NCI-H748 (cell line): ENCODE results near the gene SMAD7.
"Not testable (repeated sequence)": the region's sequence is repeated elsewhere in the genome, so short reads cannot be mapped to it uniquely, and the experiment has no call there.

Experiments used
- DNase-seq: peaks from one replicate; lab custom pipeline; 2025; ENCODE audit not compliant: unreplicated experiment; lab: John Stamatoyannopoulos, UW

SMAD7 gene

DNA sequence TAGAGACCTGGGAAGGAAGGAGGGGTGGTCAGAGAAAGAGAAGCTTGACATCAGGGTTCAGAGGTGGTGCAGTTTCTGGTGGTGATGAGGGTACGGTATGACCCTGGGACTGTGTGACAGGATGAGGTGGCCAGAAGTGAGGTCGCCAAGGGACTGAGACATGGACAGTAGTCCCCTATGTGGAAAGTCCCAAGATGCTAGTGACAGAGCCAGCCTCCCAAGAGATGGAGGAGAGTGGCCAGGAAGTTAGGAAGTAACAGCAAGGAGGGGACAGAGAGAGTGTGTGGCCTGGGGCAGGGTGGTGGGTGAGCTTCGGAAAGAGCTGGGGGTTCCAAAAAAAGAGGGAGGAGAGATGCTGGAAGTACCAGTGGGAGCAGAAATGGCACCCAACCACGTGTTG, 66.0 kb downstream of the SMAD7 start:
- no peak for DNase-seq

DNA sequence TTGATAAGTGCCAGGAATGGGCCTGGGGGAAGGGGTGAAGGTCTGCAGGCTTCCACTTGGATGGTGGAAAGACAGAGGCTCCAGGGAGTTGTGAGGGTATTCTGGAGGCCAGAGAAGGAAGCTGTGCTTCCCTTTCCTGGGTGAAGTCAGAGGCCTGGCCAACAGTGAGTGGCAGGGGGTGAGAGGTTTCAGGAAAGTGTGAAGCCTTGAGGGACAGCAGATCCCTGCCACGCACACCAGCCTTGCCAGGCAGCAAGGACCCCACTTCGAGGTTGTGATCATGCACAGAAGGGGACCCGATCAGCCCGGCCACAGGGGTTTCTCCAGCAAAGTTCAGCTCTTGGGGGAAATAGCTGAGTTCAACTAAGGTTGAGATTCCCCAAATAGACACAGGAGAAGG, 66.5 kb downstream of the SMAD7 start:
- no peak for DNase-seq

DNA sequence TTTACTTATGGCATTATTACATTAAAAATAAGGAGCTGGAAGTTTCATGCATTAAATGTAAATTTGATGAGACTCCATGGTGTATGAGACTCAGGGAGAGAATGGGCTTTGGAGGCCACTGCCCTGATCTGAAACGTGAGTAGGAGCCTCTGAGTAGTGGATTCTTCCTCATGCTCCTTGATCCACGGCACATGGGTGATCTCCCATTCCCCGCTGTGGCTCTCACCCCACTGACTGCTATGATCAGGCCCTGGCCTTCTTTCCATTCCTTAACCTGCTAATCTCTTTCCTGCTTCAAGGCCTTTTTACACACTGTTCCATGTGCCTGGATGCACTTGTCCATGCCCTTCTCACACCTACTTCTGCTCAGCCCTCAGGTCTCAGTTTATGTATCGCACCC, 68.4 kb downstream of the SMAD7 start:
- no peak for DNase-seq

DNA sequence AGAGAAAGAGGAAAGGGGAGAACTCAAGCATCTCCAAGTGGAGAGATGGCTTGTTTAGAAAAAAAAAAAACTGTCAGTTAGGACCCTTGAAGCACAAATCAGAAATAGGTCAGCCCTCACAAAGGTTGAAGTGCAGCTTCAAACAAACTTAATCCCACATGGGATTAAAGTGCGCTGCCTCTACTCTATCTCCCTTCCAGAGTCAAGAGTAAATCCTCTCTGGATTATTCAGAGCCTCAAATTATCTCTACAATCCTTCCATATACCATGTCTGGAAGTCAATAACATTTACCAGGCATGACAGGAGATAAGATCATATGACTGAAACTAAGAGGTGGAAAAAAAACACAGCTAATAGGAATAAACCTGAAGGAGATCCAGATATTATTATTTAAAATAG, 69.8 kb downstream of the SMAD7 start:
- no peak for DNase-seq

DNA sequence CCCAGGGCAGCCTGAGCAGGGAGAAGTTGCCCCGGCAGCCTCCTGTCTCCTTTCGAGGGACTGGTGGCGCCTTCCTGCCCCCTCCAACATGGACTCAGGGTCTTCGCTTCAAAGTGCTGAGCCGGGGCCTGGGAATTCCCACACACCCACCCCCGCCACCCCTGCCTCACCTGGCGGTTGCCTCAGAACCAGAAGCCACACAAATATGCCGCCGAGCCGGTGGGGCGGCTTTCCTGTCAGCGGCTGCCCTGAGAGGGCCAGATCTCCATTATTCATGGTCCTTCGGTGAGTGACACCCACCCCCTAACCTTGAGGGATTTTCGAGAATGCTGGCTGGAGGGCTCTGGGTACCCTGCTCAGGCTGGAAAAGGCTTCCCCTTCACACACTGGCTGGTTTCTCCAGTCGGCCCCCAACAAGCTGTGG, 71.7 kb downstream of the SMAD7 start:
- no peak for DNase-seq

DNA sequence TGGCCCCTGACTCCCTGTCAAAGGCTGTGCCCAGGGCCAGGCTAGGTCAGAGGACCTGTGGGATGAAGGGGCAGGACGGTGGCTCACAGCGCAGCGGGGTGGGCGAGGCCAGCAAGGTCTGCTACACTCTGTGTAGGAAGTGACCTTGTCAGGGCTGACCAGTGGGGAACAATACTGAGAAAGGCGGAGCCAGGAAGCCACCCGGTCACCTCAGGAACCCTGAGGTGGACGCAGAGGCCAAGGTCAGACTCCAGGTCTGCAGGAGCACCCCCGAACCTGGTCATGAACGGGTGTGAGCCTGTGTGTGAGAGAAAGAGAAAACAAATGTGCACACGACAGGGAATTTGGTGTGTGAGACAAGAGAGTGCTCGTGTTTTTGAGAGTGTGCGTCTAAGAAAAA, 72.3 kb downstream of the SMAD7 start:
- DNase-seq: no peak

DNA sequence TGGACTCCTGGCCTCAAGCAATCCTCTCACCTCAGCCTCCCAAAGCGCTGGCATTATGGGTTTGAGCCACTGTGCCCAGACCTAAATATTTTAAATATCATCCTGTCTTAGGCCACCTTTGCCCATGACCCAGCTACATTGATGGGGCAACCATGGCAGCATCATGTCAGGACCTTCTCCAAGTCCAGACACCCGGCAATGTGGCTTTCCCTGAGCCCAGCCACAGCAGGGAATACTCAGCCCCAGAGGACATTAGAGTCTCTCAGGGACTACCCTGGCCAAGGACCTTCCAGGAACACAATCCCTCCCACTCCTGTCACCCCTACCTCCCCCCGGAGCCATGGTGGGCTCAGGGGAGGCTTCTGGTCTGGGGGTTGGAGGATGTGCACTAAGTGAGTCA, 72.8 kb downstream of the SMAD7 start:
- no peak for DNase-seq

DNA sequence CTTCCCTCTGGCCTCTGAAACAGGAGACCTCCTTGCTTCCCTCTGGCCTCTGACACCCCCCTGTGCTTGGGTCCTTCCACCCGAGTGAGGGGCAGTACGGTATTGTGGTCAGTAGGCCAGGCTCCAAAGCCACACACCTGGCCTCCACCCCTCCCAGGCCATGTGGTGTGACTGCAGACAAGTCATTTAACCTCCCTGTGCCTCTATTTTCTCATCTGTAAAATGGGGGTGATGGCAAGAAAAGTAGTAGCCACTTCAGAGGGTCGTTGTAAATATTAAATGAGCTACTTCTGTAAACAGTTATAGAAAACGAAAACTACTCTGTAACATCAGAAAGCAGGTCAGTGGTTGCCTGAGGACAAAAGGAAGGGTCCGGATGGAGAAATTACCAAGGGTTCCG, 74.2 kb downstream of the SMAD7 start:
- no peak for DNase-seq

DNA sequence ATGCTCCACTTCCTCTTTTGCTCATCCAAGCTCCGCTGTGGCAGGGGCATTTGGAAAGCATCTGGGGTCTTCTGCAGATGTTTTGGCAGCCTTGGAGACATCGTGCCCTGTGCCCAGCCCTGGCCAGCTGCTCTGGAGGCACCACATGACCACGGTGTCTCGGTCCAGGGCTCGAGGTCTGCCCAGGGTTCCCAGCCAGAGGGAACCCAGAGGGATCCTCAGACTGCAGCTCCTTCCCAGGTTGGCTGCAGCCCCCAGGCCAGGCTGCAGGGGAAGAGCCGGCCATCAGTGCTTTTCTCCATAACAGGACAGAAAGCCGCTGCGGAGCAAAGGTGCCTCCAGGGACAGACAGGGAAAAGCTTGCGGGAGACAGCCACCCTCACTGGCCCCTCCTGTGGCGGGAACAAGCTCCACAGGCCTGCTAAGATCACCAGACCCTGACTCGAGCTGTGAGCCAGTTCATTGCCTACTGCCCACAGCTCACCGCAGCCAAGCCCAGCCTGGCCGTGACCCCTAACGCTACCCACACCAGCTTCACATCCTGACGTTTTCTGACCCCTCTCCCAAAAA, 74.7 kb downstream of the SMAD7 start:
- DNase-seq: no peak

DNA sequence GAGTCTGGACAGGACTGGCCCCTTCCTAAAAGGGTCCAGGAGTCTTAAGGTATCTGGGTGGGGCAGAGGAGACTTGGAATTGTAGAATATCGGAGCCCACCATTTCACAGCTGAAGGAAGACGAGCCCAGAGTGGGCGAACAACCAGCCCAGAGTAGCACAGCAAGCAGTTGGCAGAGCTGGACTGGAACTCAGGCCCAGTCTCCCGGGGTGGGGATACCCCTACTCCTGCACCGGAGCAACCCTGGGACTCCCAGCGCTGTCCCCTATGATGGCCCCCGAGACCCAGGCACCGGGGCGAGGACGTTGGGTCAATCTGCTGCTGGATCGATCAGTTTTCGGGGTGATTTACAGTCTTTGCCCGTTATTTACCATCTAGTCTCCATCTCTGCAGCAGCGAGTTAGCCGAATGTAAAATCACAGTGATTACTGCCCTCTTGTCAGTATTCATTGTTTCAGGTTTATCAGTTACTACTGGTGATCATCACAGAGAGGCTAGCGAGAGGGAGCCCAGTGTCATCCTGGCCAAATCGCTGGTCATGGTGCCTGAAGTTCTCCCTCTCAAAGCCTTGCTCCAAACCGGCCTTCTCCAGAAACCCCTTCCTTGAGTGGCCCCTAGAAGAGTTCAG, 75.3 kb downstream of the SMAD7 start:
- no peak for DNase-seq

DNA sequence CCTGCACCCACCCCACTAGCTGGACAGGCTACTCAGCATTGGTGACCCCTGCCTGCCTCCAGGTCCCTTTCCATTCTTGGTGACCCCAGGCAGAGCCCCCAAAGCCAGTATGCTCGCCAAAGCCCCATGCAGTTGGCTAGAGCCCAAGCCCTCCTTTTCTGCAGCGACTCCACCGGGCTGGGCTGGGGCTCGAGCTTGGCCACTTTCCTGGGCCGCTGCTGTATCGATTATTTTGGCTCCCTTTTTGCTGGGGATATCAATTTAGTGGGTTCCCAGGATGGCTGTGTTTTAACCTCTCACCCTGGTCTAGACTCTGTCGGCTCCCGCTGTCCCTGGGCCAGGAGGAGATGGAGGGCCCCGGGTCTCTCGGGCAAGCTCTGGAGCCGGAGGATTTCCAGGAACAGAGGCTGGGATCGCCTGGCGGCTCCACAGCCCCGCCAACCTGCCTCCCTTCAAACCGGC, 76.0 kb downstream of the SMAD7 start:
- no peak for DNase-seq

DNA sequence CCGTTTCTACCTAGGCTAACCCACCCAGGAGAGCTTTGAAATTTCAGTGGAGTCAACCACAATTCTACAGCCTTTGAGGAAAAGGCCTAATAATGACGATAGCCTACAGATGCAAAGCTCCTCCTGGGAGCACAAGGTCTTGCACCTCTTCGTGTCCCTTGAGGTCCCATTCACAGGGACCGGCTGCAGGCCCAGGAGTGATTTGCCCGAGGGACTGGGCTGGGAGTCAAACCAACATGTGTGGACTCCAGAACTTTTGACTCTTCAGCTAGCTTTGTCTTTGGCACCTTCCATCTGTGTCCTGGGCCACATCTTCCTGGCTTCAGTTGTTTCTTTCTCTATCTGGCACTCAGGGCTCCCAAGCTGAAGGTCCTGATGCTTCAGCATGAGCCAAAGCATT, 76.5 kb downstream of the SMAD7 start:
- no peak for DNase-seq

DNA sequence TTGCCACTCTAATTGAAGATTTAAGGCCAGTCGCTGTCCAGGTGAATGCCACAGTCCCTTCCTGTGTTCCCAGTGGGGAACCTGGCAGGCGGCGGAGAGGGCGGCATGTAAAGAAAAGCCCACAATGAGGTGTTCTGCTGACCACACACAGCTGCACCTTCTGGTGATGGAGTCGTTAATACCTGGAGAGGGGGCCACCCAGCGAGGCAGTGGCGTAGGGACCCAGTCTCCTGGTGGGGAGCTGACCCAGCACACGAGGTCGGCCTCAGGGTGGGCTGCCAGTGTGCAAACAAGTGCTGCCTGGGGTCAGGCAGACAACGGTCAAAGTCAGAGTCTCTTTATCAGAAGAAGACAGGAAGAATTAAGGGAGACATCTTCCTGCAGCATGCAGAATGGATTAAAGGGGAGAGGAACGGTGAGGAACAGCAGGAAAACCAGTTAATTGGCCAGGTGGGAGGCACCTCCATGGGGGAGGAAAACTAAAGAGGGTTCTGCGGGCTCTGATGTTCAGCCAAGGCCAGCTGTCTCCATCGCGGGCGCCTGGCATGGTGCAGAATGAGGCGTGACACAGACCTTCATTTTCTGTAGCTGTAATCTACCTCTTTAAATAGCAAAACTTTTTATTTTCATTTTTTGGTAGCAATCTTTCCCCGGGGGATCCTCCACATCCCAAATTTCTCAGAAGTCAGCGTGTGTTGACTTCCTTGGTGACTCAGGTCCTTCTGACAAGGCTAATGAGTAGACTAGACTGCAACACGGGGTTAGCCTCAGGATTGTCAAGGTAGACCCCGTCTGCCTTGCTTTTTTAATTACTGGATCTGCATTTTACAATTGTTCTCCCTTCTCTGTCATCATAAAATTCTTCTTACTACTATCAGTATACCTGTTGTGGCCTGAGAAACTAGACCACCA, 78.3 kb downstream of the SMAD7 start:
- no peak for DNase-seq

DNA sequence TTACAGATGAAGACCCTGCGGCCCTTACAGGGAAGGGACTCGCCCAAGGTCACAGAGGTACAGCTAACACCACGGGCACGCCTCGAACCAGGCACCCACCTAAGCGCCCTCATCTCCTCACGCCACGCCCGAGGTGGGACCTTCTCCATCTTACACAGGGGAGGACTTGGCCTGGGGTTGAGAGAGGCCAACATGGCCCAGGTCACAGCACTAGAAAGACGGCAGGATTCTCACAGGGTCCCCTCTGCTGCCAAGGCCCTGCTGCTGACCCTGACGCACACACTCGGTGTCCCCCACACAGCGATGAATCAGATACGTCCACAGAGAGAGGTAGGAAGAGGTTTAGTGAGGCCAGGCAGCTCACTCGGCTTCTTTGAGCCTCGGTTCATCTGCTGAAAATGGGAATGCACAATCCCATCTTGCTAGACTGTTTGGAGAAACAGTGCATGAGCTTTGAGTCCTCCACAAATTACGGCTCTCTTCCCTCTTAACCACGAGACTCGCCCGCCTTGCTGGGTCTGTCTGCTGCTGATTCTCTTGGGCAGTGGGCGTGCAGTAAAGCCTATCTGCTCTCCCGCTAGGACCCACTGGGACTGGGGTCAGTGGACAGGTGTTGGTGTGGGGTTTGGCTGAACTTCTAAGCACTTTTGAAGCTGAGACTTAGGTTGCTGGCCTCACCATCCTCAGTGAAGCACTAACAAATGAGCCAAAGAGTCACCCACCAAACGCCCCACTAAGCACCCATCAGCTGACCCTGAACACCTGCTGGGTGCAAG, 79.2 kb downstream of the SMAD7 start:
- no peak for DNase-seq

DNA sequence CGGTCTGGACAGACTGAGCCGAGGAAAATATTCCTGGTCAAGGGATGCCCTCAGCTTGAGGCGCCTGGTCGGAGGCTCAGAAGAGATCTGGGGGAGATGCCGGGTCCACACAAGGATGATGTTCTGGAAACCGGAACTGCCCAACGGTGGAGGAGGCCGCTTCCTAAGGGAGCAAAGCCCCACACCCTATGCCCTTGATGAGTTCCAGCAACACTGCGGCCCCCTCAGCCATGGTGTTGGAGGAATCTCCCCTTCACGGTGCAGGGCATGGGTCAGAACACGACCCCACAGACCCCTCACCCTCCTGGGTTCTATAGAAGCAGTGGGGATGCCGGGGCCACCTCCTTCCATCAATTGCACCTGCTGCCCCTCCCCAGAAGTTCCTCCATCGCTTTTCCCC, 79.8 kb downstream of the SMAD7 start:
- not testable (repeated sequence) for DNase-seq
